Testis (tissue), 3 donors: ENCODE data around the gene AKAP6. TPM values are rescaled to one million over a fixed set of nuclear protein-coding genes. Genes with fewer than 3 reads are reported as not detected.

Experiments used
- DNase-seq: peaks from one replicate; pipeline ENCODE4 v3.0.0-alpha.2; 2019
- H3K27ac ChIP-seq, 2 donors: fragments of 200-600 bp; sonication (generic); one replicate each; pipeline ENCODE4 v1.5.1; 2019
- H3K27me3 ChIP-seq: fragments of 200-600 bp; sonication (generic); one replicate; pipeline ENCODE4 v1.5.1; 2019
- H3K36me3 ChIP-seq: fragments of 200-600 bp; sonication (generic); one replicate; pipeline ENCODE4 v1.5.1; 2017; ENCODE audit warnings: low read depth; ENCODE audit errors: missing control alignments
- H3K4me1 ChIP-seq: fragments of 200-600 bp; sonication (generic); one replicate; pipeline ENCODE4 v1.5.1; 2019
- H3K4me3 ChIP-seq, 2 donors: fragments of 200-600 bp; sonication (generic); one replicate each; pipeline ENCODE4 v1.5.1; 2017 to 2019
- H3K9me3 ChIP-seq: fragments of 200-600 bp; sonication (generic); one replicate; pipeline ENCODE4 v1.5.1; 2017
- CTCF ChIP-seq, 3 experiments: fragments of 450-650 bp in 2 of 3; fragments of 200-600 bp in 1 of 3; sonication (generic) in 1 of 3; IDR thresholded peaks; one replicate each; pipeline ENCODE4 v1.5.1; 2016 to 2019; ENCODE audit warnings: antibody characterized with exemption in 3 of 3, mild to moderate bottlenecking in 2 of 3, moderate library complexity in 1 of 3
- POLR2A ChIP-seq: fragments of 450-650 bp; IDR thresholded peaks from one replicate; pipeline ENCODE4 v1.6.1; 2017; ENCODE audit warnings: antibody characterized with exemption, mild to moderate bottlenecking, moderate library complexity
- WGBS, 2 donors: methylation state at CpG; one replicate each; pipeline ENCODE4 v1.1.5; 2018; 5-methylcytosine and 5-hydroxymethylcytosine counted together
- intact Hi-C: fragments of 100-400 bp; cut with DNase I; formaldehyde crosslinking; loops from one replicate; pipeline ENCODE4 v1.15.1; 2023; ENCODE audit warnings: low total_unique reads
- polyA plus RNA-seq: library from polyadenylated mRNA; stranded (reverse); fragments of 350-450 nt; fragmentation: Illumina TruSeq; extraction: RNeasy Lipid Tissue Mini Kit (QIAGEN cat#74804); gene quantifications from one replicate; pipeline ENCODE4 v1.2.3, GENCODE V29; 2014; ENCODE audit warnings: low read depth, low replicate concordance; ENCODE audit not compliant: insufficient read depth
- small RNA-seq, 2 donors: library from RNA; depleted of rRNA; stranded (forward); fragments of <200 nt; gene quantifications; one replicate each; pipeline ENCODE3, GENCODE V24; 2016
- total RNA-seq, 2 donors: library from RNA; depleted of rRNA; stranded (reverse); fragments of >200 nt; gene quantifications; one replicate each; pipeline ENCODE4 v1.2.3, GENCODE V29; 2016

Gene AKAP6
- total and polyA plus RNA-seq, 3 donors from 2014 or later = 26.6 to 30.9 (median 30.9) TPM

GRCh38 chr14:32847867-32848266, 518.8 kb downstream of the AKAP6 start:
- Histone ChIP-seq H3K4me3 (no peak overlapping the region), H3K27ac (no peak overlapping the region), H3K4me1 (no peaks in the 10 kb centered on the region), H3K9me3 (no peaks in the 10 kb centered on the region), H3K27me3 (no peaks in the 10 kb centered on the region), H3K36me3 (no peaks in the 10 kb centered on the region)
- 88 to 90% methylated on average over 4 of the region's 4 CpGs for WGBS, 2 donors
- TF ChIP-seq POLR2A = no peak
- DNase-seq = no peak
- intact Hi-C loops = no loop called here

GRCh38 chr14:32865827-32866376, 536.8 kb downstream of the AKAP6 start:
- no peaks in the 10 kb centered on the region for H3K27me3 ChIP-seq
- TF ChIP-seq POLR2A (no peak), CTCF (IDR thresholded peaks at IDR 0.05) (no peak)
- intact Hi-C loops = no loop called here
- WGBS, 2 donors = 38 to 86% methylated on average over 2 to 5 of the region's 5 CpGs
- no peaks in the 10 kb centered on the region for H3K36me3 ChIP-seq
- DNase-seq = no peak
- H3K4me3 ChIP-seq = no peak overlapping the region
- no peaks in the 10 kb centered on the region for H3K9me3 ChIP-seq
- no peak overlapping the region for H3K27ac ChIP-seq
- no peaks in the 10 kb centered on the region for H3K4me1 ChIP-seq

GRCh38 chr14:32883188-32883587, 554.1 kb downstream of the AKAP6 start:
- no peak overlapping the region for H3K4me3 ChIP-seq
- no peak for TF ChIP-seq POLR2A
- TF ChIP-seq CTCF (IDR thresholded peaks at IDR 0.05) = no peak
- H3K36me3 ChIP-seq = no peaks in the 10 kb centered on the region
- intact Hi-C loops = no loop called here
- DNase-seq = no peak
- WGBS, 2 donors = 81 to 89% methylated on average over 3 of the region's 3 CpGs
- no peaks in the 10 kb centered on the region for H3K4me1 ChIP-seq
- H3K9me3 ChIP-seq = no peaks in the 10 kb centered on the region
- H3K27me3 ChIP-seq = no peaks in the 10 kb centered on the region
- H3K27ac ChIP-seq = no peak overlapping the region

Small RNAs within 50 kb of the gene (small RNA-seq; reads per million reads assigned to genes)
- gene RN7SL660P = 0.19 to 0.46 reads per million in 2 donors

Other genes with a start within 250 kb of the AKAP6 start
- not detected for gene RNU6-7, start 127.3 kb upstream of the AKAP6 start, total RNA-seq
- not detected for gene RNU6-7, start 127.3 kb upstream of the AKAP6 start, polyA plus RNA-seq
- not detected for gene RNU6-8, start 126.0 kb upstream of the AKAP6 start, total RNA-seq
- not detected for gene RNU6-8, start 126.0 kb upstream of the AKAP6 start, polyA plus RNA-seq